Esophagus muscularis mucosa (tissue), 4 donors: ENCODE data around the gene PTTG1IP.

Source experiments
- CTCF ChIP-seq, 3 experiments: fragments of 200-600 bp in 2 of 3; fragments of 450-650 bp in 1 of 3; sonication (generic) in 2 of 3; IDR thresholded peaks; one replicate each; pipeline ENCODE4 v1.5.1; 2017 to 2019; ENCODE audit warnings: antibody characterized with exemption in 3 of 3, mild to moderate bottlenecking in 2 of 3, moderate library complexity in 1 of 3
- EP300 ChIP-seq: sonication (generic); formaldehyde crosslinking; IDR thresholded peaks from one replicate; pipeline ENCODE4 v1.6.1; 2017; ENCODE audit warnings: antibody characterized with exemption
- POLR2A ChIP-seq: fragments of 450-650 bp; IDR thresholded peaks from one replicate; pipeline ENCODE4 v1.6.1; 2017; ENCODE audit warnings: antibody characterized with exemption, moderate library complexity, mild to moderate bottlenecking, low read depth
- POLR2AphosphoS5 ChIP-seq, 2 donors: sonication (generic); formaldehyde crosslinking; IDR thresholded peaks; one replicate each; pipeline ENCODE4 v1.6.1; 2017; ENCODE audit warnings: antibody characterized with exemption in 2 of 2

GRCh38 chr21:44921928-44922327, 48.4 kb upstream of the PTTG1IP start:
- no peak for TF ChIP-seq CTCF (IDR thresholded peaks at IDR 0.05)
- TF ChIP-seq EP300: no peak
- TF ChIP-seq POLR2A: no peak
- no peak for TF ChIP-seq POLR2AphosphoS5 (IDR thresholded peaks at IDR 0.05)
